Activated B cell treated with CpG ODN at 0.5 μM for 24 hours (primary cell): Measurements from ENCODE around the gene C11orf21. TPM values are rescaled to one million over a fixed set of nuclear protein-coding genes. Genes with fewer than 3 reads are reported as not detected.

Source experiments
- ATAC-seq: fragments of 200-7000 bp; cut with Tn5 transposase; one replicate; pipeline ENCODE4 v1.10.0; 2021; ENCODE audit warnings: low read depth, mild to moderate bottlenecking, moderate library complexity
- CTCF ChIA-PET: fragments of 350-600 bp; sonication (Branson Sonifier 250); formaldehyde crosslinking; loops from one replicate; lab custom pipeline; 2021; ENCODE audit warnings: antibody characterized with exemption; lab: Charles Lee
- POLR2A ChIA-PET: fragments of 350-600 bp; sonication (Branson Sonifier 250); formaldehyde crosslinking; loops from one replicate; lab custom pipeline; 2021; ENCODE audit warnings: antibody characterized with exemption; lab: Charles Lee
- DNase-seq: peaks from one replicate; pipeline ENCODE4 v3.0.0; 2022
- H3K27ac Mint-ChIP-seq: one replicate; pipeline ENCODE4 v1.8.0; 2020; ENCODE audit warnings: mixed read lengths
- H3K27me3 Mint-ChIP-seq: one replicate; pipeline ENCODE4 v1.8.0; 2021; ENCODE audit warnings: mixed read lengths
- H3K36me3 Mint-ChIP-seq: one replicate; pipeline ENCODE4 v1.8.0; 2021; ENCODE audit warnings: low read depth, mixed read lengths
- H3K4me1 Mint-ChIP-seq: one replicate; pipeline ENCODE4 v1.8.0; 2021; ENCODE audit warnings: mixed read lengths
- H3K4me3 Mint-ChIP-seq: one replicate; pipeline ENCODE4 v1.8.0; 2020; ENCODE audit warnings: mild to moderate bottlenecking, mixed read lengths
- H3K9me3 Mint-ChIP-seq: one replicate; pipeline ENCODE4 v1.8.0; 2020; ENCODE audit warnings: mixed read lengths
- CTCF ChIP-seq: fragments of 200-600 bp; IDR thresholded peaks from one replicate; pipeline ENCODE4 v1.8.0; 2022; ENCODE audit warnings: antibody characterized with exemption, mild to moderate bottlenecking
- intact Hi-C: fragments of 100-400 bp; cut with micrococcal nuclease; formaldehyde crosslinking; loops from one replicate; pipeline ENCODE4 v1.15.1; 2024
- total RNA-seq: library from RNA; stranded (reverse); gene quantifications from 2 replicates; pipeline ENCODE4 v1.2.3, GENCODE V29; 2022

The C11orf21 gene
- total RNA-seq, 1 donor from 2014 or later: 8.8 TPM

- H3K36me3 Mint-ChIP-seq: no peaks in the 10 kb centered on the region
- ATAC-seq (no peak), DNase-seq (no peak)
- TF ChIP-seq CTCF: no peak
- POLR2A ChIA-PET: interaction anchor here (0.8 to 1.5 kb wide), 2 partner anchors 68 to 90 kb away, joined by 3 read pairs; partner anchors contain the start of gene TSSC4
- no peaks in the 10 kb centered on the region for H3K27me3 Mint-ChIP-seq
- H3K27ac Mint-ChIP-seq: no peak overlapping the region
- H3K4me3 Mint-ChIP-seq: no peak overlapping the region
- peaks cover 14% of the 10 kb centered on the region for H3K4me1 Mint-ChIP-seq
- intact Hi-C loops: no loop called here
- CTCF ChIA-PET: interaction anchor here (0.7 to 1.1 kb wide), 4 partner anchors 109 to 116 kb away, joined by 3 to 5 read pairs (median 4); no protein-coding TSS in a partner anchor
- no peaks in the 10 kb centered on the region for H3K9me3 Mint-ChIP-seq
Measured at GRCh38 chr11:2310073-2310785, 8.5 kb upstream of the C11orf21 start.

GRCh38 chr11:2309251-2310072 lies 7.7 kb upstream of the C11orf21 start:
- Mint-ChIP-seq H3K4me3 (no peak overlapping the region), H3K9me3 (no peaks in the 10 kb centered on the region), H3K36me3 (no peaks in the 10 kb centered on the region), H3K27ac (no peak overlapping the region), H3K4me1 (peaks cover 20% of the 10 kb centered on the region), H3K27me3 (no peaks in the 10 kb centered on the region)
- POLR2A ChIA-PET: interaction anchor here (1.5 kb wide), 1 partner anchor 91 kb away, joined by 3 read pairs; the partner anchor contains the start of gene TSSC4
- intact Hi-C loops: no loop called here
- ATAC-seq: no peak
- CTCF ChIA-PET: interaction anchor here (0.7 to 1.1 kb wide), 3 partner anchors 111 to 116 kb away, joined by 3 read pairs; no protein-coding TSS in a partner anchor
- no peak for TF ChIP-seq CTCF
- no peak for DNase-seq

GRCh38 chr11:2308713-2309112 lies 7.0 kb upstream of the C11orf21 start:
- TF ChIP-seq CTCF: no peak
- no peak overlapping the region for H3K4me3 Mint-ChIP-seq
- H3K4me1 Mint-ChIP-seq: peaks cover 27% of the 10 kb centered on the region
- intact Hi-C loops: no loop called here
- ChIA-PET POLR2A (no interaction called here), CTCF (interaction anchor here (0.9 kb wide), 1 partner anchor 112 kb away, joined by 3 read pairs; no protein-coding TSS in a partner anchor)
- no peaks in the 10 kb centered on the region for H3K36me3 Mint-ChIP-seq
- no peak overlapping the region for H3K27ac Mint-ChIP-seq
- H3K9me3 Mint-ChIP-seq: no peaks in the 10 kb centered on the region
- H3K27me3 Mint-ChIP-seq: no peaks in the 10 kb centered on the region
- ATAC-seq (no peak), DNase-seq (no peak)

- ATAC-seq: no peak
- no peak overlapping the region for H3K4me3 Mint-ChIP-seq
- peaks cover 37% of the 10 kb centered on the region for H3K4me1 Mint-ChIP-seq
- H3K27ac Mint-ChIP-seq: no peak overlapping the region
- H3K27me3 Mint-ChIP-seq: no peaks in the 10 kb centered on the region
- intact Hi-C loops: no loop called here
- H3K36me3 Mint-ChIP-seq: no peaks in the 10 kb centered on the region
- H3K9me3 Mint-ChIP-seq: no peaks in the 10 kb centered on the region
- no peak for DNase-seq
- CTCF ChIA-PET: interaction anchor here (3.4 to 11.2 kb wide), 2 partner anchors 92 to 113 kb away, joined by 30 to 321 read pairs; partner anchors contain the start of gene TSSC4
- no peak for TF ChIP-seq CTCF
- POLR2A ChIA-PET: no interaction called here
Measured at GRCh38 chr11:2307501-2308331, 6.0 kb upstream of the C11orf21 start.
